ENCODE results near the gene ITPR3. TPM values are rescaled to one million over a fixed set of nuclear protein-coding genes. Genes with fewer than 3 reads are reported as not detected.

The ITPR3 gene
- total and polyA plus RNA-seq, 2 experiments from 2014 or later, result 4.9 to 10.4 TPM

GRCh38 chr6:33678932-33679490 lies 57.9 kb downstream of the ITPR3 start:
- Histone ChIP-seq H3K4me1 (ENCODE audit: insufficient read depth) (peaks cover 31% of the 10 kb centered on the region), H3K9ac (no peak overlapping the region), H3F3A (ENCODE audit: insufficient read depth) (peaks cover 20% of the 10 kb centered on the region; the same call in 1 of the 2 replicates), H2AFZ (no peak overlapping the region), H3K4me2 (ENCODE audit: unreplicated experiment) (no peak overlapping the region), H3K9me2 (ENCODE audit: insufficient read depth) (no peaks in the 10 kb centered on the region), H3K27ac (no peak overlapping the region), H3K79me2 (ENCODE audit: insufficient read depth) (no peaks in the 10 kb centered on the region), H3K36me3 (ENCODE audit: low read depth) (no peaks in the 10 kb centered on the region), H3K9me3 (ENCODE audit: low read depth) (no peaks in the 10 kb centered on the region), H3K4me3 (no peak overlapping the region), H4K20me1 (ENCODE audit: insufficient read depth) (no peaks in the 10 kb centered on the region), H3K27me3 (replicated peaks; ENCODE audit: insufficient read depth) (no peaks in the 10 kb centered on the region)
- TF ChIP-seq EZH2phosphoT487 (IDR thresholded peaks at IDR 0.05; ENCODE audit: insufficient read depth, low read depth), result no peak
- TF ChIP-seq EZH2 (IDR thresholded peaks at IDR 0.05; ENCODE audit: insufficient read depth, poor library complexity, severe bottlenecking), result no peak
- WGBS, 2 experiments (ENCODE audit: low coverage in 1 of 2, low lambda C conversion rate in 2 of 2, missing lambda C conversion rate in 2 of 2), result 92 to 94% methylated on average over 12 of the region's 12 CpGs
- in situ Hi-C loops (cut with MboI), result no loop called here
- no peak for DNase-seq

GRCh38 chr6:33679761-33680160 lies 58.6 kb downstream of the ITPR3 start:
- TF ChIP-seq EZH2 (IDR thresholded peaks at IDR 0.05; ENCODE audit: insufficient read depth, poor library complexity, severe bottlenecking) (no peak), EZH2phosphoT487 (IDR thresholded peaks at IDR 0.05; ENCODE audit: insufficient read depth, low read depth) (no peak)
- Histone ChIP-seq H3K4me2 (ENCODE audit: unreplicated experiment) (no peak overlapping the region), H3K4me3 (no peak overlapping the region), H4K20me1 (ENCODE audit: insufficient read depth) (no peaks in the 10 kb centered on the region), H2AFZ (no peak overlapping the region), H3K4me1 (ENCODE audit: insufficient read depth) (peaks cover 28% of the 10 kb centered on the region), H3K9me2 (ENCODE audit: insufficient read depth) (no peaks in the 10 kb centered on the region), H3K27me3 (replicated peaks; ENCODE audit: insufficient read depth) (no peaks in the 10 kb centered on the region), H3K79me2 (ENCODE audit: insufficient read depth) (no peaks in the 10 kb centered on the region), H3K9me3 (ENCODE audit: low read depth) (no peaks in the 10 kb centered on the region), H3K36me3 (ENCODE audit: low read depth) (no peaks in the 10 kb centered on the region), H3K9ac (no peak overlapping the region), H3K27ac (no peak overlapping the region), H3F3A (ENCODE audit: insufficient read depth) (peaks cover 18% of the 10 kb centered on the region; the same call in 1 of the 2 replicates)
- DNase-seq, result no peak
- 92 to 95% methylated on average over 19 to 20 of the region's 20 CpGs for WGBS, 2 experiments (ENCODE audit: low coverage in 1 of 2, low lambda C conversion rate in 2 of 2, missing lambda C conversion rate in 2 of 2)
- in situ Hi-C loops (cut with MboI), result no loop called here

- H3K79me2 ChIP-seq (ENCODE audit: insufficient read depth), result no peaks in the 10 kb centered on the region
- peaks cover 8% of the 10 kb centered on the region for H3K4me1 ChIP-seq (ENCODE audit: insufficient read depth)
- no peak overlapping the region for H3K27ac ChIP-seq
- no peaks in the 10 kb centered on the region for H3F3A ChIP-seq (ENCODE audit: insufficient read depth)
- no peak overlapping the region for H3K4me2 ChIP-seq (ENCODE audit: unreplicated experiment)
- H4K20me1 ChIP-seq (ENCODE audit: insufficient read depth), result no peaks in the 10 kb centered on the region
- no peaks in the 10 kb centered on the region for H3K9me2 ChIP-seq (ENCODE audit: insufficient read depth)
- no peaks in the 10 kb centered on the region for H3K27me3 ChIP-seq (replicated peaks; ENCODE audit: insufficient read depth)
- no peak for DNase-seq
- no peaks in the 10 kb centered on the region for H3K36me3 ChIP-seq (ENCODE audit: low read depth)
- 92 to 96% methylated on average over 13 of the region's 13 CpGs for WGBS, 2 experiments (ENCODE audit: low coverage in 1 of 2, low lambda C conversion rate in 2 of 2, missing lambda C conversion rate in 2 of 2)
- no peak overlapping the region for H3K4me3 ChIP-seq
- TF ChIP-seq EZH2 (IDR thresholded peaks at IDR 0.05; ENCODE audit: insufficient read depth, poor library complexity, severe bottlenecking) (no peak), EZH2phosphoT487 (IDR thresholded peaks at IDR 0.05; ENCODE audit: insufficient read depth, low read depth) (no peak)
- in situ Hi-C loops (cut with MboI), result no loop called here
- no peak overlapping the region for H3K9ac ChIP-seq
- H3K9me3 ChIP-seq (ENCODE audit: low read depth), result no peaks in the 10 kb centered on the region
- H2AFZ ChIP-seq, result no peak overlapping the region
Measured at GRCh38 chr6:33682341-33682740, 61.2 kb downstream of the ITPR3 start.

- peaks cover 4% of the 10 kb centered on the region; the same call in 1 of the 2 replicates for H3K4me1 ChIP-seq (ENCODE audit: insufficient read depth)
- no peaks in the 10 kb centered on the region for H3K9me2 ChIP-seq (ENCODE audit: insufficient read depth)
- TF ChIP-seq EZH2phosphoT487 (IDR thresholded peaks at IDR 0.05; ENCODE audit: insufficient read depth, low read depth), result no peak
- no peak for TF ChIP-seq EZH2 (IDR thresholded peaks at IDR 0.05; ENCODE audit: insufficient read depth, poor library complexity, severe bottlenecking)
- no peaks in the 10 kb centered on the region for H4K20me1 ChIP-seq (ENCODE audit: insufficient read depth)
- H3K27ac ChIP-seq, result no peak overlapping the region
- H3K9ac ChIP-seq, result no peak overlapping the region
- H2AFZ ChIP-seq, result no peak overlapping the region
- WGBS, 2 experiments (ENCODE audit: low coverage in 1 of 2, low lambda C conversion rate in 2 of 2, missing lambda C conversion rate in 2 of 2), result 32 to 56% methylated on average over 12 to 13 of the region's 15 CpGs
- H3F3A ChIP-seq (ENCODE audit: insufficient read depth), result no peaks in the 10 kb centered on the region
- H3K9me3 ChIP-seq (ENCODE audit: low read depth), result no peaks in the 10 kb centered on the region
- no peaks in the 10 kb centered on the region for H3K36me3 ChIP-seq (ENCODE audit: low read depth)
- H3K27me3 ChIP-seq (replicated peaks; ENCODE audit: insufficient read depth), result no peaks in the 10 kb centered on the region
- H3K79me2 ChIP-seq (ENCODE audit: insufficient read depth), result no peaks in the 10 kb centered on the region
- no peak overlapping the region for H3K4me2 ChIP-seq (ENCODE audit: unreplicated experiment)
- no peak overlapping the region for H3K4me3 ChIP-seq
- DNase-seq, result peak; percentile 23
- in situ Hi-C loops (cut with MboI), result no loop called here
Measured at GRCh38 chr6:33683051-33683571, 62.0 kb downstream of the ITPR3 start.

Data from GM23248 (cell line).